Trophoblast cell (in vitro differentiated cells and primary cell): ENCODE data around the gene EIF2AK2.
A peak's percentile ranks its signal among the peaks of the same experiment; 100 is the strongest.

Experiments used
- DNase-seq, 2 donors: peaks; one replicate each; pipeline ENCODE4 v3.0.0-alpha.2; 2016
- H2AFZ ChIP-seq: 2 replicates; pipeline ENCODE4 v1.6.1; 2013; ENCODE audit warnings: low read length, moderate library complexity, mild to moderate bottlenecking; ENCODE audit not compliant: insufficient read depth, poor library complexity
- H2AK5ac ChIP-seq: 2 replicates; pipeline ENCODE4 v1.6.1; 2013; ENCODE audit warnings: mild to moderate bottlenecking, low read length
- H2BK120ac ChIP-seq: 2 replicates; pipeline ENCODE4 v1.6.1; 2013; ENCODE audit warnings: low read length, mild to moderate bottlenecking, moderate library complexity; ENCODE audit not compliant: insufficient read depth, poor library complexity
- H2BK12ac ChIP-seq: 2 replicates; pipeline ENCODE4 v1.6.1; 2013; ENCODE audit warnings: mild to moderate bottlenecking, low read length, moderate library complexity
- H2BK5ac ChIP-seq: 2 replicates; pipeline ENCODE4 v1.6.1; 2013; ENCODE audit warnings: low read length, low read depth, moderate library complexity, mild to moderate bottlenecking; ENCODE audit not compliant: poor library complexity
- H3K14ac ChIP-seq: 2 replicates; pipeline ENCODE4 v1.6.1; 2013; ENCODE audit warnings: mild to moderate bottlenecking, low read length
- H3K18ac ChIP-seq: 2 replicates; pipeline ENCODE4 v1.6.1; 2013; ENCODE audit warnings: mild to moderate bottlenecking, low read length
- H3K23ac ChIP-seq: 2 replicates; pipeline ENCODE4 v1.6.1; 2013; ENCODE audit warnings: low read length
- H3K27ac ChIP-seq: 2 replicates; pipeline ENCODE4 v1.5.1; 2013; ENCODE audit warnings: low read depth, mild to moderate bottlenecking, inconsistent platforms, low read length, moderate library complexity
- H3K27me3 ChIP-seq: 2 replicates; pipeline ENCODE4 v1.6.1; 2013; ENCODE audit warnings: inconsistent platforms, mild to moderate bottlenecking, low read length, moderate library complexity; ENCODE audit not compliant: insufficient read depth
- H3K36me3 ChIP-seq, 2 experiments: 1 replicate in 1 of 2; 2 replicates in 1 of 2; pipeline ENCODE4 v1.6.1; 2013; ENCODE audit warnings: low read length in 2 of 2, mild to moderate bottlenecking in 2 of 2, moderate library complexity in 1 of 2; ENCODE audit not compliant: insufficient read depth in 2 of 2, control insufficient read depth in 1 of 2
- H3K4ac ChIP-seq: 2 replicates; pipeline ENCODE4 v1.6.1; 2013; ENCODE audit warnings: low read depth, mild to moderate bottlenecking, low read length, moderate library complexity
- H3K4me1 ChIP-seq, 2 experiments: 1 replicate in 1 of 2; 2 replicates in 1 of 2; pipeline ENCODE4 v1.6.1; 2013; ENCODE audit warnings: low read length in 2 of 2, mild to moderate bottlenecking in 2 of 2, moderate library complexity in 1 of 2; ENCODE audit not compliant: insufficient read depth in 2 of 2, control insufficient read depth in 1 of 2
- H3K4me2 ChIP-seq: 2 replicates; pipeline ENCODE4 v1.6.1; 2013; ENCODE audit warnings: inconsistent platforms, mild to moderate bottlenecking, low read length, moderate library complexity
- H3K4me3 ChIP-seq: 2 replicates; pipeline ENCODE4 v1.5.1; 2013; ENCODE audit warnings: mild to moderate bottlenecking, low read depth, low read length, inconsistent platforms
- H3K79me1 ChIP-seq: one replicate; pipeline ENCODE4 v1.6.1; 2013; ENCODE audit warnings: low read length
- H3K79me2 ChIP-seq: 2 replicates; pipeline ENCODE4 v1.6.1; 2013; ENCODE audit warnings: low read length, mild to moderate bottlenecking; ENCODE audit not compliant: control insufficient read depth, insufficient read depth, poor library complexity
- H3K9ac ChIP-seq: 2 replicates; pipeline ENCODE4 v1.6.1; 2013; ENCODE audit warnings: mild to moderate bottlenecking, low read length
- H3K9me3 ChIP-seq: 2 replicates; pipeline ENCODE4 v1.6.1; 2013; ENCODE audit warnings: low read depth, mild to moderate bottlenecking, control low read depth, inconsistent platforms, low read length; ENCODE audit not compliant: insufficient read depth
- H4K12ac ChIP-seq: 2 replicates; pipeline ENCODE4 v1.6.1; 2013; ENCODE audit warnings: low read depth, mild to moderate bottlenecking, low read length, moderate library complexity
- H4K8ac ChIP-seq: 2 replicates; pipeline ENCODE4 v1.6.1; 2013; ENCODE audit warnings: low read depth, mild to moderate bottlenecking, low read length, moderate library complexity
- H4K91ac ChIP-seq: one replicate; pipeline ENCODE4 v1.6.1; 2013; ENCODE audit warnings: low read depth, mild to moderate bottlenecking, low read length, moderate library complexity
- WGBS: extraction: QIAGEN DNeasy Blood & Tissue Kit; methylation state at CpG from one replicate; pipeline ENCODE4 v1.1.7; 2013; ENCODE audit warnings: missing lambda C conversion rate; ENCODE audit not compliant: insufficient read length, insufficient coverage; ENCODE audit errors: extremely low coverage; 5-methylcytosine and 5-hydroxymethylcytosine counted together

EIF2AK2 gene

GRCh38 chr2:37154785-37155184, 2.0 kb downstream of the EIF2AK2 start:
- Histone ChIP-seq H3K27ac (no peak overlapping the region), H3K9me3 (no peaks in the 10 kb centered on the region), H2AK5ac (no peak overlapping the region), H3K4ac (peak overlapping the region; percentile 55), H3K18ac (peak overlapping the region; percentile 75), H4K12ac (no peak overlapping the region), H3K4me1 (peaks cover 2 to 8% of the 10 kb centered on the region in 2 experiments), H3K79me2 (peaks cover 2% of the 10 kb centered on the region), H4K8ac (no peak overlapping the region), H3K4me2 (no peak overlapping the region), H2AFZ (no peak overlapping the region), H4K91ac (no peak overlapping the region), H3K4me3 (no peak overlapping the region), H3K23ac (no peak overlapping the region), H3K14ac (no peak overlapping the region), H3K27me3 (no peaks in the 10 kb centered on the region), H3K36me3 (peaks cover 0 to 2% of the 10 kb centered on the region in 2 experiments), H2BK5ac (no peak overlapping the region), H2BK120ac (no peak overlapping the region), H3K79me1 (peaks cover 4% of the 10 kb centered on the region), H2BK12ac (no peak overlapping the region), H3K9ac (no peak overlapping the region)
- no peak for DNase-seq
- no CpG with 5 or more reads among the region's 4 CpGs for WGBS

- no peak for DNase-seq
- no CpG with 5 or more reads among the region's 5 CpGs for WGBS
Measured at GRCh38 chr2:37153224-37153623, 3.6 kb downstream of the EIF2AK2 start.

GRCh38 chr2:37149626-37150322, 7.0 kb downstream of the EIF2AK2 start:
- Histone ChIP-seq H3K9ac (no peak overlapping the region), H2AFZ (no peak overlapping the region), H3K27ac (no peak overlapping the region), H3K79me1 (no peaks in the 10 kb centered on the region), H3K36me3 (peaks cover 0 to 8% of the 10 kb centered on the region in 2 experiments), H2BK120ac (no peak overlapping the region), H3K4ac (no peak overlapping the region), H3K4me3 (no peak overlapping the region), H3K9me3 (no peaks in the 10 kb centered on the region), H4K12ac (no peak overlapping the region), H3K79me2 (no peaks in the 10 kb centered on the region), H3K14ac (no peak overlapping the region), H2BK5ac (no peak overlapping the region), H4K8ac (no peak overlapping the region), H3K27me3 (no peaks in the 10 kb centered on the region), H3K18ac (no peak overlapping the region), H3K4me1 (no peaks in the 10 kb centered on the region), H3K4me2 (no peak overlapping the region), H4K91ac (no peak overlapping the region), H3K23ac (no peak overlapping the region), H2AK5ac (no peak overlapping the region), H2BK12ac (no peak overlapping the region)
- no CpG with 5 or more reads among the region's 6 CpGs for WGBS
- no peak for DNase-seq

More at GRCh38 chr2:37153224-37153623, 3.6 kb downstream of the EIF2AK2 start:
- no peak overlapping the region for H3K4me2 ChIP-seq
- no peak overlapping the region for H4K91ac ChIP-seq
- H2AK5ac ChIP-seq, result no peak overlapping the region
- no peak overlapping the region for H3K14ac ChIP-seq
- H4K12ac ChIP-seq, result no peak overlapping the region
- H3K9ac ChIP-seq, result no peak overlapping the region
- peaks cover 4% of the 10 kb centered on the region for H3K79me1 ChIP-seq
- H2AFZ ChIP-seq, result no peak overlapping the region
- no peaks in the 10 kb centered on the region for H3K9me3 ChIP-seq
- no peak overlapping the region for H3K4ac ChIP-seq
- H3K79me2 ChIP-seq, result peaks cover 2% of the 10 kb centered on the region
- no peak overlapping the region for H3K18ac ChIP-seq
- H3K36me3 ChIP-seq, result peaks cover 0 to 2% of the 10 kb centered on the region in 2 experiments
- H2BK5ac ChIP-seq, result no peak overlapping the region
- no peak overlapping the region for H2BK120ac ChIP-seq
- no peak overlapping the region for H3K4me3 ChIP-seq
- no peaks in the 10 kb centered on the region for H3K27me3 ChIP-seq
- H4K8ac ChIP-seq, result no peak overlapping the region
- no peak overlapping the region for H3K27ac ChIP-seq
- H2BK12ac ChIP-seq, result no peak overlapping the region
- no peak overlapping the region for H3K23ac ChIP-seq
- peaks cover 2 to 8% of the 10 kb centered on the region in 2 experiments for H3K4me1 ChIP-seq

GRCh38 chr2:37148325-37148724, 8.5 kb downstream of the EIF2AK2 start:
- no CpG with 5 or more reads among the region's 7 CpGs for WGBS
- no peaks in the 10 kb centered on the region for H3K4me1 ChIP-seq

More at GRCh38 chr2:37148325-37148724, 8.5 kb downstream of the EIF2AK2 start:
- no peak overlapping the region for H4K91ac ChIP-seq
- no peak overlapping the region for H3K23ac ChIP-seq
- no peak overlapping the region for H2BK12ac ChIP-seq
- H2BK5ac ChIP-seq, result no peak overlapping the region
- no peaks in the 10 kb centered on the region for H3K27me3 ChIP-seq
- no peak overlapping the region for H2AFZ ChIP-seq
- no peak overlapping the region for H3K4me2 ChIP-seq
- H4K12ac ChIP-seq, result no peak overlapping the region
- no peak overlapping the region for H3K14ac ChIP-seq
- H3K79me1 ChIP-seq, result no peaks in the 10 kb centered on the region
- H3K4ac ChIP-seq, result no peak overlapping the region
- H3K18ac ChIP-seq, result no peak overlapping the region
- no peaks in the 10 kb centered on the region for H3K79me2 ChIP-seq
- peaks cover 2 to 15% of the 10 kb centered on the region in 2 experiments for H3K36me3 ChIP-seq
- H2BK120ac ChIP-seq, result no peak overlapping the region
- no peak overlapping the region for H3K9ac ChIP-seq
- peak in 1 of 2 donors; percentile 85 for DNase-seq
- no peak overlapping the region for H4K8ac ChIP-seq
- no peaks in the 10 kb centered on the region for H3K9me3 ChIP-seq
- no peak overlapping the region for H3K27ac ChIP-seq
- H3K4me3 ChIP-seq, result no peak overlapping the region
- no peak overlapping the region for H2AK5ac ChIP-seq
